Nasal cavity respiratory epithelium epithelial cell of viscerocranial mucosa (primary cell): ENCODE data around the gene GPR33. TPM values are rescaled to one million over a fixed set of nuclear protein-coding genes. Genes with fewer than 3 reads are reported as not detected.

Source experiments
- total RNA-seq: library from RNA; depleted of rRNA; stranded (reverse); fragments of >200 nt; gene quantifications from 2 replicates; pipeline ENCODE4 v1.2.3, GENCODE V29; 2014

The GPR33 gene, protein sequence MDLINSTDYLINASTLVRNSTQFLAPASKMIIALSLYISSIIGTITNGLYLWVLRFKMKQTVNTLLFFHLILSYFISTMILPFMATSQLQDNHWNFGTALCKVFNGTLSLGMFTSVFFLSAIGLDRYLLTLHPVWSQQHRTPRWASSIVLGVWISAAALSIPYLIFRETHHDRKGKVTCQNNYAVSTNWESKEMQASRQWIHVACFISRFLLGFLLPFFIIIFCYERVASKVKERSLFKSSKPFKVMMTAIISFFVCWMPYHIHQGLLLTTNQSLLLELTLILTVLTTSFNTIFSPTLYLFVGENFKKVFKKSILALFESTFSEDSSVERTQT
- total RNA-seq = not detected in 2 replicates

DNA sequence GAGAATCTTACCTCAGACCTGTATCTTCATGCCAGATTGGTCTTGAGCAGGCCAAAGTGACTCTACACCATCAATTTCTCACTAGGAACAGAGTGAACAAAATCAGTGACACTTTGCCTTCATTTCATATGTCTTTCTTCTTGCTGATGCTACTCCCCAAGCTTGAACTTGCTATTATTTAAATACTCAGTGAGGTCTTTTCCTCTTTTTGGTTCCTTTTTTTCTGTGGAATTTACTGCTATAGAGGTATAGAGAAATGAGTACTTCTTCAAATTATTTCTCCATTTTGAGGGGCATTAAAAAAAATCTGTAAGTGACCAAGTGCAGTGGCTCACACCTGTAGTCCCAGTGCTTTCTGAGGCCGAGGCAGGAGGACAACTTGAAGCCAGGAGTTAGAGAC is at the start of gene GPR33:
Gene GPR33 (minus strand): TSS at position 154 of the 400 bp plus-strand sequence. CDS start 4,074 bp downstream, outside the sequence.

DNA sequence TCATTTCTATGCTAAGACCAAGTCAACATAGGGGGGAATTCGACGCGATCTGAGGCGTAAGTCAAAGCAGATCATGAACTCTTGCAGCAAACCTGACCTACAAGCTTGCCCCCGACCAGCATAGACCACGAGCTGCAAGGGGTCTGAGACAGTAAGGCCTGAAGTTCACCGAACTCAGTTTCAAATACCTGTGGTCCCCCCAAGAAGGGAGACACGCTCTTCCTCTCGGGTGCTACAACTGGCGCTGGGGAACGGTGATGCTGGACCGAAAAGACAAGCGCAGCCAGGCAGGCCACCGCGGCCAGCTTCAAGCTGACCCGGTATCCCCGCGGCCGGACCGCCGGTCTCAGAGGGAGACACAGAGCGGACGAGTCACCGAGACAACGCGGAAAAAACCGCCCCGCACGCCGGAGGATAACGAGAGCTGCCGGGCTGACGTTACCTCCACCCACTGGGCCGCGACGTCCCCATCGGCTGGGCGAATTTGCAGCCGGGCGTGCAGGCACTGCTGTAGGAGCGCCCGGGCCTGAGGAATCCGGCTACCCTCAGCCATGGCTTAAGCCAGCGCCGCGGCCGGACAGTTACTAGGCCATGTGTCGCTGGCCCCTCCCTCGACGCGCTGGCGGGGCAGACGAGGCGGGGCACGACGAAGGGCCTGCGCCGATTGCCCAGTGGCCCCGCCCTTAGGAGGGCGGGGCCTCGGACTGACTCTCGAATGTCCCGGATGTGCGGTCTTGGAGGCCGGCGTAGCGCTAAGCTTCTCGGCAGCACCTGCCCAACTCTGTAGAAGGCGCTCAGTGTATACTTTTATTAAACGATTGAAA is 30.8 kb downstream of the GPR33 start, which contains the start of gene DTD2:
Gene DTD2 (minus strand): TSS at position 666 of the 824 bp plus-strand sequence. CDS start 113 bp downstream, at position 553.

Other genes starting within 250 kb of the GPR33 start
- gene HEATR5A, start 67.5 kb downstream of the GPR33 start, total RNA-seq = 25.6 and 27.0 TPM in 2 replicates
- gene DTD2, start 30.5 kb downstream of the GPR33 start, total RNA-seq = 45.5 and 54.0 TPM in 2 replicates
- 10.3 and 16.0 TPM in 2 replicates for gene NUBPL, start 73.4 kb upstream of the GPR33 start, total RNA-seq